Liver (tissue), 9 donors: ENCODE data around the gene HSF2BP. TPM values are rescaled to one million over a fixed set of nuclear protein-coding genes. Genes with fewer than 3 reads are reported as not detected.

Source experiments
- DNase-seq: peaks from one replicate; pipeline ENCODE4 v3.0.0-alpha.2; 2017; ENCODE audit warnings: low spot score
- H3K27ac ChIP-seq, 2 donors: one replicate each; pipeline ENCODE4 v1.7.0; 2013; ENCODE audit warnings: inconsistent platforms in 2 of 2, low read length in 2 of 2, control low read depth in 1 of 2, low read depth in 1 of 2, mild to moderate bottlenecking in 1 of 2
- H3K27me3 ChIP-seq, 4 donors: one replicate each; pipeline versions ENCODE4 v1.6.1 to v1.7.0; 2013; ENCODE audit warnings: low read length in 3 of 4, inconsistent platforms in 1 of 4, mild to moderate bottlenecking in 1 of 4, moderate library complexity in 1 of 4; ENCODE audit not compliant: control insufficient read depth in 4 of 4, insufficient read depth in 4 of 4
- H3K36me3 ChIP-seq, 4 donors: one replicate each; pipeline versions ENCODE4 v1.6.1 to v1.7.0; 2013; ENCODE audit warnings: low read length in 3 of 4, mild to moderate bottlenecking in 3 of 4, low read depth in 1 of 4, moderate library complexity in 1 of 4; ENCODE audit not compliant: control insufficient read depth in 4 of 4, insufficient read depth in 3 of 4
- H3K4me1 ChIP-seq, 4 donors: one replicate each; pipeline versions ENCODE4 v1.6.1 to v1.7.0; 2013; ENCODE audit warnings: low read length in 3 of 4, mild to moderate bottlenecking in 3 of 4, moderate library complexity in 1 of 4; ENCODE audit not compliant: control insufficient read depth in 4 of 4, insufficient read depth in 4 of 4
- H3K4me3 ChIP-seq, 3 donors: one replicate each; pipeline versions ENCODE4 v1.6.1 to v1.7.0; 2013; ENCODE audit warnings: low read length in 3 of 3, control low read depth in 1 of 3, low read depth in 1 of 3, mild to moderate bottlenecking in 1 of 3
- H3K9ac ChIP-seq, 2 donors: one replicate each; pipeline ENCODE4 v1.7.0; 2013; ENCODE audit warnings: low read length in 2 of 2, mild to moderate bottlenecking in 2 of 2, moderate library complexity in 2 of 2, control low read depth in 1 of 2, low read depth in 1 of 2
- H3K9me3 ChIP-seq, 4 donors: one replicate each; pipeline versions ENCODE4 v1.6.1 to v1.7.0; 2013; ENCODE audit warnings: low read length in 3 of 4; ENCODE audit not compliant: control insufficient read depth in 4 of 4
- ATF3 ChIP-seq: IDR thresholded peaks from 2 replicates; pipeline ENCODE4 v1.6.1; 2016; ENCODE audit warnings: antibody characterized with exemption
- EGR1 ChIP-seq, 2 donors: IDR thresholded peaks; 2 replicates each; pipeline ENCODE4 v1.6.1; 2016 to 2018; ENCODE audit warnings: antibody characterized with exemption in 2 of 2, low read depth in 2 of 2
- FOXA1 ChIP-seq: IDR thresholded peaks from 2 replicates; pipeline ENCODE4 v1.6.1; 2016; ENCODE audit warnings: antibody characterized with exemption
- FOXA2 ChIP-seq: IDR thresholded peaks from 2 replicates; pipeline ENCODE4 v1.6.1; 2016; ENCODE audit warnings: antibody characterized with exemption
- GABPA ChIP-seq, 2 donors: IDR thresholded peaks in 1 of 2; conservative IDR thresholded peaks in 1 of 2; 2 replicates each; pipeline ENCODE4 v1.6.1; 2016; ENCODE audit warnings: antibody characterized with exemption in 2 of 2, mild to moderate bottlenecking in 1 of 2, moderate library complexity in 1 of 2
- HNF4A ChIP-seq, 2 donors: conservative IDR thresholded peaks; 2 replicates each; pipeline ENCODE4 v1.6.1; 2016; ENCODE audit warnings: antibody characterized with exemption in 2 of 2, mild to moderate bottlenecking in 2 of 2
- JUND ChIP-seq, 2 donors: IDR thresholded peaks; 2 replicates each; pipeline ENCODE4 v1.6.1; 2016; ENCODE audit warnings: antibody characterized with exemption in 2 of 2
- NR2F2 ChIP-seq: IDR thresholded peaks from 2 replicates; pipeline ENCODE4 v1.6.1; 2016; ENCODE audit warnings: antibody characterized with exemption
- RAD21 ChIP-seq, 2 donors: IDR thresholded peaks; 2 replicates each; pipeline ENCODE4 v1.6.1; 2016; ENCODE audit warnings: antibody characterized with exemption in 2 of 2, mild to moderate bottlenecking in 2 of 2
- RXRA ChIP-seq, 2 donors: IDR thresholded peaks; 2 replicates each; pipeline ENCODE4 v1.6.1; 2017 to 2018; ENCODE audit warnings: antibody characterized with exemption in 2 of 2, mild to moderate bottlenecking in 1 of 2
- TAF1 ChIP-seq: conservative IDR thresholded peaks from 2 replicates; pipeline ENCODE4 v1.6.1; 2016; ENCODE audit warnings: antibody characterized with exemption, mild to moderate bottlenecking
- YY1 ChIP-seq: IDR thresholded peaks from 2 replicates; pipeline ENCODE4 v1.6.1; 2016; ENCODE audit warnings: antibody characterized with exemption, mild to moderate bottlenecking
- ZBTB33 ChIP-seq: IDR thresholded peaks from 2 replicates; pipeline ENCODE4 v1.6.1; 2016; ENCODE audit warnings: antibody characterized with exemption
- WGBS: extraction: QIAGEN DNeasy Blood & Tissue Kit; methylation state at CpG from one replicate; pipeline ENCODE4 v1.1.7; 2013; 5-methylcytosine and 5-hydroxymethylcytosine counted together
- polyA plus RNA-seq, 2 donors: library from polyadenylated mRNA; stranded (reverse) in 1 of 2; unstranded in 1 of 2; fragments of 200-250 nt in 1 of 2; fragments of >200 nt in 1 of 2; fragmentation: Nextera tagmentation in 1 of 2; extraction: Ambion mirVana in 1 of 2; gene quantifications; one replicate each; pipeline versions ENCODE4 v1.2.1 to v1.2.3, GENCODE V29; 2013 to 2015
- total RNA-seq, 2 donors: library from RNA; depleted of rRNA; stranded (reverse); fragments of >200 nt; gene quantifications; one replicate each; pipeline ENCODE4 v1.2.3, GENCODE V29; 2014
- donor health status: healthy.
- donor health status: healthy.
- donor health status: healthy.
- donor health status: healthy.
- donor health status: healthy.

Gene HSF2BP
- total and polyA plus RNA-seq, 4 donors = 0.14 to 0.33 (median 0.16) TPM; not detected in 1

GRCh38 chr21:43640400-43640799 lies 18.9 kb downstream of the HSF2BP start:
- Histone ChIP-seq H3K4me3 (no peak overlapping the region), H3K36me3 (no peaks in the 10 kb centered on the region), H3K27ac (no peak overlapping the region), H3K4me1 (peaks cover 0 to 6% (median 4%) of the 10 kb centered on the region in 4 donors), H3K9me3 (no peaks in the 10 kb centered on the region), H3K27me3 (no peaks in the 10 kb centered on the region), H3K9ac (no peak overlapping the region)
- DNase-seq = no peak
- TF ChIP-seq ATF3 (no peak), TAF1 (no peak), YY1 (no peak), NR2F2 (no peak), GABPA (IDR thresholded peaks at IDR 0.05 in 1 of 2, conservative IDR thresholded peaks at IDR 0.05 in 1 of 2) (no peak), FOXA1 (no peak), ZBTB33 (no peak), FOXA2 (no peak), EGR1 (IDR thresholded peaks at IDR 0.05; ENCODE audit: low read depth in 2 of 2) (no peak), RXRA (IDR thresholded peaks at IDR 0.05) (no peak)
- 66% methylated on average over 3 of the region's 3 CpGs for WGBS

- DNase-seq = no peak
- H3K27me3 ChIP-seq = no peaks in the 10 kb centered on the region
- H3K4me3 ChIP-seq = no peak overlapping the region
- 66% methylated on average over 7 of the region's 7 CpGs for whole genome bisulfite sequencing
- H3K36me3 ChIP-seq = no peaks in the 10 kb centered on the region
- H3K4me1 ChIP-seq = peaks cover 0 to 6% (median 4%) of the 10 kb centered on the region in 4 donors
- no peak overlapping the region for H3K27ac ChIP-seq
- no peak overlapping the region for H3K9ac ChIP-seq
- TF ChIP-seq NR2F2 (no peak), HNF4A (conservative IDR thresholded peaks at IDR 0.05) (peak in 1 of 2 donors; percentile 36), RXRA (IDR thresholded peaks at IDR 0.05) (peak in 1 of 2 donors; percentile 22), JUND (IDR thresholded peaks at IDR 0.05) (peak in 1 of 2 donors; percentile 25), RAD21 (IDR thresholded peaks at IDR 0.05) (peak in 1 of 2 donors; percentile 6), ZBTB33 (no peak)
- no peaks in the 10 kb centered on the region for H3K9me3 ChIP-seq
These were observed 19.6 kb downstream of the HSF2BP start for GRCh38 chr21:43639470-43640353.
